K562 (cell line): ENCODE results near the gene PI4KA. TPM values are rescaled to one million over a fixed set of nuclear protein-coding genes. Genes with fewer than 3 reads are reported as not detected.
A peak's percentile ranks its signal among the peaks of the same experiment; 100 is the strongest.

Experiments used
- ATAC-seq: fragments of 200-7000 bp; cut with Tn5 transposase; 3 replicates; pipeline ENCODE4 v1.9.1; 2020; ENCODE audit warnings: moderate library complexity
- BruUV-seq: library from RNA; stranded (reverse); fragments of 400-500 nt; replicated peaks from 2 replicates; lab custom pipeline; 2021; lab: Mats Ljungman, UMichigan
- CTCF ChIA-PET: fragments of 300-600 bp; formaldehyde crosslinking; extraction: SDS; loops from one replicate; lab custom pipeline; 2021; ENCODE audit warnings: low intra/inter-chr PET ratio; lab: Yijun Ruan, JAX
- POLR2A ChIA-PET: fragments of 300-600, 350-650 bp; sonication (Branson Sonifier 250); formaldehyde crosslinking; extraction: SDS; loops from one replicate; lab custom pipeline; 2021; ENCODE audit warnings: antibody characterized with exemption, inconsistent platforms; lab: Yijun Ruan, JAX
- DNase-seq, 4 experiments: peaks; one replicate each; pipeline versions ENCODE4 v3.0.0 to v3.0.0-alpha.2; 2011 to 2018; ENCODE audit warnings: low spot score in 3 of 4, mixed read lengths in 3 of 4; ENCODE audit errors: extremely low read depth in 1 of 4
- FAIRE-seq: peaks from 2 replicates; lab custom pipeline; 2011; peaks lifted over from hg19 to GRCh38; lab: Jason Lieb, UNC
- H2AFZ ChIP-seq: 2 replicates; pipeline ENCODE4 v1.6.0; 2011; ENCODE audit warnings: low read depth, low read length, control low read depth, inconsistent platforms
- H3K27ac ChIP-seq: fragments of 200-600 bp; 3 replicates; pipeline ENCODE4 v1.8.0; 2011; ENCODE audit warnings: low read depth, mild to moderate bottlenecking, control low read depth, inconsistent platforms, low read length, moderate library complexity, mixed read lengths; ENCODE audit errors: extremely low read depth
- H3K27me3 ChIP-seq, 2 experiments: fragments of 300-600 bp in 1 of 2; 2 replicates in 1 of 2; 3 replicates in 1 of 2; pipeline versions ENCODE4 v1.6.0 to v1.8.0; 2011; ENCODE audit warnings: inconsistent platforms in 2 of 2, low read length in 2 of 2, mild to moderate bottlenecking in 1 of 2, mixed read lengths in 1 of 2, moderate library complexity in 1 of 2; ENCODE audit not compliant: control insufficient read depth in 2 of 2, insufficient read depth in 2 of 2
- H3K36me3 ChIP-seq: fragments of 300-600 bp; 3 replicates; pipeline ENCODE4 v1.8.0; 2011; ENCODE audit warnings: mild to moderate bottlenecking, low read length, inconsistent platforms; ENCODE audit not compliant: control insufficient read depth, insufficient read depth
- H3K4me1 ChIP-seq, 2 experiments: fragments of 200-600 bp in 1 of 2; replicated peaks in 1 of 2; 2 replicates in 1 of 2; 3 replicates in 1 of 2; pipeline versions ENCODE4 v1.5.1 to v1.8.0; 2011; ENCODE audit warnings: inconsistent platforms in 2 of 2, low read length in 2 of 2, mild to moderate bottlenecking in 1 of 2, mixed read lengths in 1 of 2, moderate library complexity in 1 of 2; ENCODE audit not compliant: control insufficient read depth in 2 of 2, insufficient read depth in 2 of 2
- H3K4me2 ChIP-seq: 2 replicates; pipeline ENCODE4 v1.6.1; 2011; ENCODE audit warnings: low read length, control low read depth, inconsistent platforms, mixed read lengths; ENCODE audit not compliant: insufficient read depth
- H3K4me3 ChIP-seq: fragments of 200-600 bp; sonication (generic), shearing (Covaris generic); 2 replicates; pipeline ENCODE4 v1.5.1; 2016; ENCODE audit warnings: control low read depth, inconsistent platforms
- H3K79me2 ChIP-seq: fragments of 200-600 bp; 3 replicates; pipeline ENCODE4 v1.8.0; 2011; ENCODE audit warnings: low read length, inconsistent platforms; ENCODE audit not compliant: control insufficient read depth, insufficient read depth
- H3K9ac ChIP-seq, 2 experiments: 2 replicates each; pipeline versions ENCODE4 v1.6.0 to v1.6.1; 2011; ENCODE audit warnings: low read depth in 2 of 2, low read length in 2 of 2, control low read depth in 1 of 2, inconsistent platforms in 1 of 2, mild to moderate bottlenecking in 1 of 2, mixed read lengths in 1 of 2; ENCODE audit not compliant: insufficient read depth in 1 of 2
- H3K9me1 ChIP-seq: one replicate; pipeline ENCODE4 v1.6.0; 2011; ENCODE audit warnings: inconsistent platforms, mild to moderate bottlenecking, low read length, moderate library complexity; ENCODE audit not compliant: control insufficient read depth, insufficient read depth
- H3K9me3 ChIP-seq: replicated peaks from 2 replicates; pipeline ENCODE4 v1.5.1; 2011; ENCODE audit warnings: low read depth, low read length, inconsistent platforms; ENCODE audit not compliant: control insufficient read depth, insufficient read depth
- H4K20me1 ChIP-seq: replicated peaks from 2 replicates; pipeline ENCODE4 v1.6.1; 2011; ENCODE audit warnings: low read length, inconsistent platforms, mixed read lengths; ENCODE audit not compliant: control insufficient read depth, insufficient read depth
- CHCHD3 ChIP-seq: fragments of 250-450 bp; sonication (Bioruptor Pico); IDR thresholded peaks from 2 replicates; pipeline ENCODE4 v2.1.2; 2022; ENCODE audit warnings: mild to moderate bottlenecking
- ETV5 ChIP-seq: sonication (generic); formaldehyde crosslinking; IDR thresholded peaks from 2 replicates; pipeline ENCODE4 v1.4.0; 2020; ENCODE audit warnings: low read depth, mild to moderate bottlenecking, missing genetic modification reagents
- FOXJ2 ChIP-seq: fragments of 200-800 bp; sonication (Bioruptor generic); IDR thresholded peaks from 2 replicates; pipeline ENCODE4 v1.6.1; 2016; ENCODE audit warnings: missing genetic modification characterization, missing compliant biosample characterization
- GATA2 ChIP-seq: sonication (generic); formaldehyde crosslinking; IDR thresholded peaks from 2 replicates; pipeline ENCODE4 v1.4.0; 2020; ENCODE audit warnings: mild to moderate bottlenecking, missing genetic modification reagents
- GTF2F1 ChIP-seq: IDR thresholded peaks from 2 replicates; pipeline ENCODE4 v1.6.1; 2011; ENCODE audit warnings: low read depth, low read length, improper control_type of control experiment
- KDM2B ChIP-seq: fragments of 250-450 bp; sonication (Bioruptor Pico); IDR thresholded peaks from 2 replicates; pipeline ENCODE4 v1.8.0; 2021; ENCODE audit warnings: mild to moderate bottlenecking, moderate library complexity
- LARP7 ChIP-seq: fragments of 450-650 bp; IDR thresholded peaks from 2 replicates; pipeline ENCODE4 v1.6.1; 2016
- MED1 ChIP-seq: sonication (generic); formaldehyde crosslinking; IDR thresholded peaks from 2 replicates; pipeline ENCODE4 v1.8.1; 2023; ENCODE audit warnings: missing genetic modification reagents, borderline replicate concordance
- POLR2G ChIP-seq: fragments of 200-400 bp; formaldehyde crosslinking; IDR thresholded peaks from 2 replicates; pipeline ENCODE4 v1.6.1; 2017; ENCODE audit warnings: low read depth, mild to moderate bottlenecking, antibody characterized with exemption, low read length, moderate library complexity
- PPARD ChIP-seq: fragments of 250-450 bp; sonication (Bioruptor Pico); IDR thresholded peaks from 2 replicates; pipeline ENCODE4 v1.8.0; 2022; ENCODE audit warnings: inconsistent platforms, mild to moderate bottlenecking, moderate library complexity
- RBM22 ChIP-seq: fragments of 200-400 bp; formaldehyde crosslinking; IDR thresholded peaks from 2 replicates; pipeline ENCODE4 v1.6.1; 2018; ENCODE audit warnings: low read length, low read depth; ENCODE audit not compliant: poor library complexity, severe bottlenecking
- RCOR1 ChIP-seq, 2 experiments: IDR thresholded peaks; 2 replicates each; pipeline ENCODE4 v1.6.1; 2012; ENCODE audit warnings: low read depth in 2 of 2, low read length in 2 of 2, borderline replicate concordance in 1 of 2, improper control_type of control experiment in 1 of 2
- THAP12 ChIP-seq: fragments of 250-450 bp; sonication (Bioruptor Pico); IDR thresholded peaks from 2 replicates; pipeline ENCODE4 v1.9.0; 2021; ENCODE audit warnings: mild to moderate bottlenecking, inconsistent platforms
- WGBS: fragments of 100-300 bp; shearing (Covaris generic); methylation state at CpG from one replicate; pipeline ENCODE4 v1.1.6; 2016; ENCODE audit warnings: low coverage, mixed read lengths; ENCODE audit not compliant: insufficient coverage; ENCODE audit errors: missing lambda C conversion rate; 5-methylcytosine and 5-hydroxymethylcytosine counted together
- in situ Hi-C: fragments of 300-500 bp; cut with MboI; formaldehyde crosslinking; loops from 4 replicates; pipeline ENCODE4 v1.15.0; 2018; ENCODE audit warnings: inconsistent platforms, mixed read lengths
- intact Hi-C: fragments of 100-400 bp; cut with micrococcal nuclease; formaldehyde crosslinking; loops from 2 replicates; pipeline ENCODE4 v1.14.2; 2022
- polyA plus RNA-seq, 8 experiments: library from polyadenylated mRNA; depleted of rRNA in 4 of 8; stranded (reverse) in 5 of 8; unstranded in 3 of 8; fragments of >200 nt; fragmentation: Nextera tagmentation in 2 of 8; fragmentation: Illumina TruSeq in 1 of 8; extraction: Ambion mirVana in 2 of 8; extraction: Trizol in 1 of 8; gene quantifications; 2 replicates each; pipeline versions ENCODE4 v1.2.1 to v1.2.3, GENCODE V29; 2011 to 2014; ENCODE audit warnings: inconsistent platforms in 1 of 8, missing spikeins in 1 of 8
- total RNA-seq, 7 experiments: library from RNA; depleted of rRNA in 6 of 7; stranded (reverse); fragments of >200 nt in 6 of 7; fragmentation: Illumina TruSeq in 2 of 7; extraction: Trizol in 2 of 7; gene quantifications; 2 replicates each; pipeline versions ENCODE4 v1.2.1 to v1.2.3, GENCODE V29; 2011 to 2021; ENCODE audit warnings: low replicate concordance in 1 of 7
- TF ChIP-seq, protein P1 (sequence below): fragments of 450-650 bp; IDR thresholded peaks from 2 replicates; pipeline ENCODE4 v1.6.1; 2016; ENCODE audit warnings: antibody characterized with exemption

Gene PI4KA
- total and polyA plus RNA-seq, 9 of the 15 experiments (the other 6 are each of a cell fraction or from before 2014, with no cell fraction given), result 7.3 to 187 (median 84.7) TPM

DNA sequence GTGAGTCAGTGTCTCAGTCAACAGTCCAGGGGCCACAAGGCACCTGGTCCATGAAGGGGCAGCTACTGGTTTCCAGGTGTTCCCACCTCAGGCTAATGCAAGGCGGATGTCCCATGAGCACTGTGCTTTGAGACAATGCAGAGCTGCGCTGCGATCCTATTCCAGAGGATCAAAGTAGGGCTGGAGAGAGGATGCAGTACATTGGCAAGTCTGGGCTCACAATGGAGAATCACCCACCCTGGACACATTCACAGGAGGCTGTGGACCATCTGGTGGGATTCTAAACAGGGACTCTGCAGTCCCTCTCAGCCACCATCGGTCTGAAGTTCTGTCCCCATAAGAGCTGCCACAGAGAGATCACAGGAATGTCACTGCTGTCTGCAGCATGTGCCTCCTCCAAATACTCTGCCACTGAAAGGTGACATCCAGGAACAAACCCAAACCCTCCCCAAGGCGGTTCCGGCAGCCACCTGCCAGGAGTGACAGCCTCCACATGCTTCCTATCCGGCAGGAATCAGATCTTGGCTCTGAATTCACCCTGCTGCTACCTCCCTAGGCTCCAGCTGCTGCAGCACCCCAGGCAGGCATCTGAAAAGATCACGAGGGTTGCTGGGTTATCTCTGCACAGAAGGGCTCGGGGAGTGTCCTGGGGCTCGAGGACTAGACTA lies 130.0 kb downstream of the PI4KA start (continued):
- TF ChIP-seq THAP12 (peak; percentile 75), CHCHD3 (CRISPR knock-in tag) (0 out of 2 replicates have a peak, but pooled peaks have one; percentile 53), RCOR1 (IDR thresholded peaks at IDR 0.05; ENCODE audit: borderline replicate concordance in 1 of 2, low read depth in 2 of 2, low read length in 2 of 2) (no peak), KDM2B (CRISPR knock-in tag) (no peak)

GRCh38 chr22:20727118-20728015 lies 131.2 kb downstream of the PI4KA start:
- Histone ChIP-seq H3K9me1 (peaks cover 6% of the 10 kb centered on the region), H3K9ac (peak overlapping the region in 1 of 2 experiments; percentile 32; a peak in 2 of 4 replicates), H3K27me3 (no peaks in the 10 kb centered on the region), H3K36me3 (peaks cover 59% of the 10 kb centered on the region), H4K20me1 (no peaks in the 10 kb centered on the region; the same call in 1 of the 2 replicates), H3K9me3 (no peaks in the 10 kb centered on the region), H3K4me1 (peaks cover 0 to 9% of the 10 kb centered on the region in 2 experiments; a peak in 2 of 5 replicates), H2AFZ (no peak overlapping the region), H3K4me3 (no peak overlapping the region), H3K79me2 (no peaks in the 10 kb centered on the region), H3K27ac (no peak overlapping the region), H3K4me2 (no peak overlapping the region)
- no peak for DNase-seq
- ATAC-seq, result no peak
- no peak for FAIRE-seq
- ChIA-PET CTCF (no interaction called here), POLR2A (interaction anchor here (0.6 kb wide), 1 partner anchor 39 kb away, joined by 4 read pairs; no protein-coding TSS in a partner anchor)
- no TSS peak for BruUV-seq
- in situ Hi-C loops (no loop called here), intact Hi-C loops (no loop called here)
- WGBS, result 87% methylated on average over 29 of the region's 29 CpGs
- 0 out of 2 replicates have a peak, but pooled peaks have one; percentile 15 for TF ChIP-seq PPARD (CRISPR knock-in tag)
- TF ChIP-seq FOXJ2 (tag), result 0 out of 2 replicates have a peak, but pooled peaks have one; percentile 26
- no peak for TF ChIP-seq ETV5 (CRISPR knock-in tag)
- TF ChIP-seq GATA2, result 0 out of 2 replicates have a peak, but pooled peaks have one; percentile 7
- no peak for TF ChIP-seq LARP7
- TF ChIP-seq RBM22, result no peak
- peak; percentile 43 for TF ChIP-seq POLR2G
- no peak for TF ChIP-seq GTF2F1
- TF ChIP-seq, protein P1, sequence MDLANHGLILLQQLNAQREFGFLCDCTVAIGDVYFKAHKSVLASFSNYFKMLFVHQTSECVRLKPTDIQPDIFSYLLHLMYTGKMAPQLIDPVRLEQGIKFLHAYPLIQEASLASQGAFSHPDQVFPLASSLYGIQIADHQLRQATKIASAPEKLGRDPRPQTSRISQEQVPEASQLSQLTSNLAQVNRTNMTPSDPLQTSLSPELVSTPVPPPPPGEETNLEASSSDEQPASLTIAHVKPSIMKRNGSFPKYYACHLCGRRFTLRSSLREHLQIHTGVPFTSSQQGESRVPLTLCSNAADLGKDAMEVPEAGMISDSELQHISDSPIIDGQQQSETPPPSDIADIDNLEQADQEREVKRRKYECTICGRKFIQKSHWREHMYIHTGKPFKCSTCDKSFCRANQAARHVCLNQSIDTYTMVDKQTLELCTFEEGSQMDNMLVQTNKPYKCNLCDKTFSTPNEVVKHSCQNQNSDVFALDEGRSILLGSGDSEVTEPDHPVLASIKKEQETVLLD, result no peak
- 0 out of 2 replicates have a peak, but pooled peaks have one; percentile 49 for TF ChIP-seq MED1 (CRISPR knock-in tag)
